GM19099 (cell line): ENCODE results near the gene ADISSP.

Source experiments
- POLR2A ChIP-seq: IDR thresholded peaks from 3 replicates; pipeline ENCODE4 v1.6.1; 2011; ENCODE audit warnings: low read depth; ENCODE audit not compliant: insufficient read length; ENCODE audit errors: extremely low read depth

The ADISSP gene

DNA sequence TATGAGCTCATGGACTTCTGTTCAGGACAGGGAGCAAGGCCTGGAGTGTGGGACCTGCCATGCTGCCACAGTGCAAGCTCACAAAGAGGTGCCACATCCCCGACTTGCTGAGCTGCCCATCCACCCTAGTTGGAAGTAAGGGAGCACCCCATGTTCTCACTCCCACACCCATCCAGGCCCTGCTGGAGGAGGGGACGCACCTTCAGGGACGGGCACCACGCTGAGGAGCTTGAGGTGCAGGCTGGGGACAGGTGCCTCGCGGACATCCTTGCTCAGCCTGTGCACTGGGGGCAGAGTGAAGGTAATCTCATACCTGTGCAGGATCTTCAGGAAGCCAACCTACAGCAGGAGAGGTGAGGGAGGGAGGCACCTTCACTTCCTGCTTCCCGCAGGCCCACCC is 12.3 kb downstream of the ADISSP start:
- no peak for TF ChIP-seq POLR2A

- TF ChIP-seq POLR2A = no peak
Observed at GRCh38 chr20:3754276-3754630, 13.3 kb downstream of the ADISSP start.

- TF ChIP-seq POLR2A = no peak
Observed at GRCh38 chr20:3753501-3754275, 13.9 kb downstream of the ADISSP start.

DNA sequence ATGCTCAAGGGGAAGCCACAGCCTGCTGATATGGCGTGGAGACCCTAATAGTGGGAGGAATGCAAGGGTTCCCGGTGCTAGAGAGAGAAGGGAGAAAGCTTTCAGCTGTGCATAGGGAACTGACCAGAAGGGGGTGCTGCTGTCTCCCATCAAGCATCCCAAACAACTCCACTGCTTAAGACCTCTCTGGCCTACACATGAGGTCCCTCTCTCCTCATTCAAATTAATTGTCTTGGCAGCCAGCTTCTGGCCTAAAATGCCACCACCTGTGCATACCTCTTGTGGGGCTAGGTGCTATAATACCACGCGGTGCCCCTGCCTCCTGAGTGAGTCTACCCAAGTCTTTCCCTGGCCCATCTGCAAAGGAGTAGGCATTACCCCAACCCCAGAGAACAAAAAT is 14.5 kb downstream of the ADISSP start:
- no peak for TF ChIP-seq POLR2A

DNA sequence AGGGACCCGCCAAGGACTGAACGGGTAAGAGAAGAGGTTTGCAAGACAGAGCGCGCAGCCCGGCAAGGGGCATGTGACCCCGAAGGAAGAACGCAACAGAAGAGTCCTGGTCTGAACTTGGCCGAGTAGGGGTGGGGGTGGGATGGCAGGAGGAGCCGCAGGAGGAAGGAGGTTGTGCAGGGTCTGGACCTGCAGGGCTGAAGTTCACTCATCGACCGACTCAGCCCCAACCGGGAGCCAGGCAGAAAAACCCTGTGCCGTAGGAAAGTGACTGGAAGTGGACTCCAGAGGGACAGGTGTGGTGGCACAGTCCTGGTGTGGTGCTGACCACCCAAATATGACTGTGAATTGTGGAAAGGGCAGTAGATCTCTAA is 15.2 kb downstream of the ADISSP start:
- TF ChIP-seq POLR2A = no peak

DNA sequence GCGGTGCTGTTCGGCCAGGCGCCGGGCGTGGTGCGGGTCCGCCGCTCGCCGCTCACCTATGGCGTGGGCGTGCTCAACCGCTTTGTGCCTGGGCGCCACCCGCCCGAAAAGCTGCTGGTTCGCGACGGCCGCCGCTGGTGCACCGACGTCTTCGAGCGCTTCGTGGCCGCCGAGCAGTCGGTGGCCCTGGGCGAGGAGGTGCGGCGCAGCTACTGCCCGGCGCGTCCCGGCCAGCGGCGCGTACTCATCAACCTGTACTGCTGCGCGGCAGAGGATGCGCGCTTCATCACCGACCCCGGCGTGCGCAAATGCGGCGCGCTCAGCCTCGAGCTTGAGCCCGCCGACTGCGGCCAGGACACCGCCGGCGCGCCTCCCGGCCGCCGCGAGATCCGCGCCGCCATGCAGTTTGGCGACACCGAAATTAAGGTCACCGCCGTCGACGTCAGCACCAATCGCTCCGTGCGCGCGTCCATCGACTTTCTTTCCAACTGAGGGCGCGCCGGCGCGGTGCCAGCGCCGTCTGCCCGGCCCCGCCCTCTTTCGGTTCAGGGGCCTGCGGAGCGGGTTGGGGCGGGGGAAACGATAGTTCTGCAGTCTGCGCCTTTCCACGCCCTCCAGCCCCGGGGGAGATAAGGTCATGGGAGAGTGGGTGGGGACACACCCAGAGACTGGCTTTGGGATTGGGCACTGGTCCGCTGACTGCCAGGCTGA is 15.7 kb downstream of the ADISSP start:
- no peak for TF ChIP-seq POLR2A

GRCh38 chr20:3751305-3751674 is 16.3 kb downstream of the ADISSP start:
- no peak for TF ChIP-seq POLR2A

GRCh38 chr20:3749689-3750531 is 17.6 kb downstream of the ADISSP start:
- no peak for TF ChIP-seq POLR2A

DNA sequence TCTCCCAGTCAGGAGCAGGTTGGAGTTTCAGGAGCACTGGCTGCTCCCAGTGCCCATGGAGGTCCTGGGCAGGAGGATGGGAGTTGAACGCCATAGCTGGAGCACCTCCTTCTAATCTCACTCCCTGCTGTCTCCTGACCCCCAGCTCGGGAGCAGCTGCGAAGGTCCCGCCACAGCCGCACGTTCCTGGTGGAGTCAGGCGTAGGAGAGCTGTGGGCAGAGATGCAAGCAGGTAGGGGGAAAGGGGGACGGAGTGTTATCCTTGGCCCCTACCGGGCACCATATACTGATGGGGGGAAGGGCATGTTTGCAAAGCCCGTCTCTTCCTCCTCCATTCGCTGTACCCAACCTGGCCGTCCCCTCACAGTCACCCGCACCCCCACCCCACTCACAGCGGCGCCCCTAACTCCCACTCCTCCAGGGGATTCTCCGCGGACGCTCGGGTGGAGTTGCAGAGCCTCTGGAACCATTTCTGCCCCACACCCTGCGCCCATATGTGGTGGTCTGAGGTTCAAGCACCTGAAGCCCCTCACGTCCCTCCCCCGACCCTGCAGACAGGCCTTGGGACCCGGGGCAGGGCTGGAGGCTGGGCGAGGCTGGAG is 18.4 kb downstream of the ADISSP start:
- no peak for TF ChIP-seq POLR2A

DNA sequence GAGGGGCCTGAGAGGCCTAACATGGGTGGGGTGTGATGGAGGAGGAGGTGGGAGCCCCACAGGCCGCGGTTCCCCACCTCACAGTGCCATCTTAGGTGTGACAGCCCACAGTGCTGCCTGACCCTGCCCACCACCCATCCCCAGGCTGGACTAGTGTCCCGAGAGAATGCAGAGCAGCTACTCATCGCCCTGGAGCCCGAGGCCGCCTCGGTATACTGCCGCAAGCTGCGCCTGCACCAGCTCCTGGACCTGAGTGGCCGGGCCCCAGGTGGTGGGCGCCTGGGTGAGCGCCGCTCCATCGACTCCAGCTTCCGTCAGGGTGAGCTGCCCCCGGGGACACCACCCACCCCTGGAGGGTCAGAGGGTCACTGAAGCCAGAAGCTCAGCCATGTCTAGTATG is 19.5 kb downstream of the ADISSP start:
- no peak for TF ChIP-seq POLR2A

DNA sequence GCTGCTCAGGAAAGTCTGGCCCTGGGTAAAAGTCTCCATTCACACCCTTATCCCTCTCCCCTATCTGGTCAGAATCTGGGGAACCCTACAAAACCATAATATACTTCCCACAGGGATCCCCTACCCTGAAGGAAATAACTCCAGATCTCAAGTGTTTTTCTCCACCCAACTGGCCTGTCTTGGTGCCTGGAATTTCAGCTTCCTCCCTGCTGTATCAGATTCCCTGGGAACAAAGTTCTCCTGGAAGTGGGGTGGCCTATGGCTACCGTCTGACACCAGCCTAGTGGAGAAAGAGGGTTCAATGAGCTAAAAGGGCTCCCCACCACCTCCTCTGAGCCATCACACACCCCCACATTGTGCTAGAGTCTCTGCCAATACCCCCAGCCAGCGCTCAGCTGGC is 20.1 kb downstream of the ADISSP start:
- TF ChIP-seq POLR2A = no peak

- TF ChIP-seq POLR2A = no peak
Observed at GRCh38 chr20:3745686-3746173, 21.8 kb downstream of the ADISSP start.

- TF ChIP-seq POLR2A = no peak
Observed at GRCh38 chr20:3744806-3745685, 22.5 kb downstream of the ADISSP start.

DNA sequence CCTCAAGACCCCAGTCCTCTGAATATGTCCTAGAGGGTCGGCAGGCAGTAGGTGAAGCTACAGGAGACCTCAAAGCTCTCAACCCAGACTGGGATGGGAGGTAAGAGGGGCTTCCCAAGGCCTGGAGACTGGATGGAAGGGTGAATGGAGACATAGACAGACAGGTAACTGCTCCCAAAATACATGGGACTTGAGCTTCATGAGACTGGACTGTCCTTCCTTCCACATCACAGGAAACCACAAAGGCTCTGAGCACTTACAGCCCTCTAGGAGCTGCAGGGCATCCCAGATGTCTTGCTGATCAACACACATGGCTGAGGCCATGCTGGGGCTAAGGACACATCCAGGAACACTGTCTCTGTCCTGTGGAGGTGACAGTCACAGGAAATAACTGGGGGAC is 23.5 kb downstream of the ADISSP start:
- no peak for TF ChIP-seq POLR2A

DNA sequence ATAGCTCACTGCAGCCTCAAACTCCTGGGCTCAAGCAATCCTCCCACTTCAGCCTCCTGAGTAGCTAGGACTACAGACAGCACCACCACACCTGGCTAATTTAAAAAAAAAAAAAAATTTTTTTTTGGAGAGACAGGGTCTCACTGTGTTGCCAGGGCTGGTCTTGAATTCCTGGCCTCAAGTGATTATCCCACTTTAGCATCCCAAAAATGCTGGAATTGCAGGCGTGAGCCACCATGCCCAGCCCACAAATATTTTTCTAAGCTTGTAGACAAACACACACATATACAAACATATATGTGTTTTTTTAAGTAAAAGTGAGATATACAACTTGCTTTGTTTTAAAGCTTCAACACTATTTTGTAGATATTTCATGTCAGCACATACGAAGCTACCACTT is 24.3 kb downstream of the ADISSP start:
- no peak for TF ChIP-seq POLR2A
